HEK293 (cell line): ENCODE results near the gene R3HDM2.
A peak's percentile ranks its signal among the peaks of the same experiment; 100 is the strongest.

ENCODE experiments used
- BCL11B ChIP-seq: fragments of 450-650 bp; formaldehyde crosslinking; IDR thresholded peaks from 2 replicates; pipeline ENCODE4 v1.5.1; 2016; ENCODE audit warnings: low read depth, missing biosample characterization, missing genetic modification characterization
- GLIS1 ChIP-seq: fragments of 450-650 bp; formaldehyde crosslinking; IDR thresholded peaks from 2 replicates; pipeline ENCODE4 v1.5.1; 2016; ENCODE audit warnings: missing biosample characterization, missing genetic modification characterization
- REPIN1 ChIP-seq: fragments of 450-650 bp; formaldehyde crosslinking; IDR thresholded peaks from 2 replicates; pipeline ENCODE4 v1.5.1; 2017; ENCODE audit warnings: missing biosample characterization, missing genetic modification characterization, low read depth
- SP3 ChIP-seq: fragments of 450-650 bp; formaldehyde crosslinking; IDR thresholded peaks from 2 replicates; pipeline ENCODE4 v1.5.1; 2016; ENCODE audit warnings: missing biosample characterization, missing genetic modification characterization
- ZEB2 ChIP-seq: fragments of 450-650 bp; formaldehyde crosslinking; IDR thresholded peaks from 2 replicates; pipeline ENCODE4 v1.5.1; 2016; ENCODE audit warnings: missing biosample characterization, missing genetic modification characterization
- ZNF114 ChIP-seq: fragments of 450-650 bp; formaldehyde crosslinking; IDR thresholded peaks from 2 replicates; pipeline ENCODE4 v1.5.0; 2017; ENCODE audit warnings: missing biosample characterization, missing genetic modification characterization
- ZNF140 ChIP-seq: fragments of 450-650 bp; formaldehyde crosslinking; IDR thresholded peaks from 2 replicates; pipeline ENCODE4 v1.5.1; 2016; ENCODE audit warnings: missing biosample characterization, missing genetic modification characterization
- ZNF157 ChIP-seq: fragments of 450-650 bp; formaldehyde crosslinking; IDR thresholded peaks from 2 replicates; pipeline ENCODE4 v1.5.1; 2016; ENCODE audit warnings: missing biosample characterization, missing genetic modification characterization
- ZNF169 ChIP-seq: fragments of 450-650 bp; formaldehyde crosslinking; IDR thresholded peaks from 2 replicates; pipeline ENCODE4 v1.5.1; 2016; ENCODE audit warnings: missing biosample characterization, missing genetic modification characterization
- ZNF211 ChIP-seq: fragments of 450-650 bp; formaldehyde crosslinking; IDR thresholded peaks from 2 replicates; pipeline ENCODE4 v1.5.1; 2016; ENCODE audit warnings: low read depth, missing biosample characterization, missing genetic modification characterization
- ZNF292 ChIP-seq: fragments of 450-650 bp; formaldehyde crosslinking; IDR thresholded peaks from 2 replicates; pipeline ENCODE4 v1.5.1; 2016; ENCODE audit warnings: low read depth, missing biosample characterization, missing genetic modification characterization, borderline replicate concordance
- ZNF416 ChIP-seq: fragments of 450-650 bp; formaldehyde crosslinking; IDR thresholded peaks from 2 replicates; pipeline ENCODE4 v1.5.1; 2016; ENCODE audit warnings: missing biosample characterization, missing genetic modification characterization
- ZNF548 ChIP-seq: fragments of 450-650 bp; formaldehyde crosslinking; IDR thresholded peaks from 2 replicates; pipeline ENCODE4 v1.5.1; 2016; ENCODE audit warnings: missing biosample characterization, missing genetic modification characterization
- ZNF621 ChIP-seq: fragments of 450-650 bp; formaldehyde crosslinking; IDR thresholded peaks from 2 replicates; pipeline ENCODE4 v1.5.1; 2017; ENCODE audit warnings: missing biosample characterization, missing genetic modification characterization
- ZNF623 ChIP-seq: fragments of 450-650 bp; formaldehyde crosslinking; IDR thresholded peaks from 2 replicates; pipeline ENCODE4 v1.5.1; 2016; ENCODE audit warnings: missing biosample characterization, missing genetic modification characterization
- ZNF701 ChIP-seq: fragments of 450-650 bp; formaldehyde crosslinking; IDR thresholded peaks from 2 replicates; pipeline ENCODE4 v1.5.1; 2016; ENCODE audit warnings: missing biosample characterization, missing genetic modification characterization
- TF ChIP-seq, protein P1 (sequence below): fragments of 450-650 bp; formaldehyde crosslinking; conservative IDR thresholded peaks from 2 replicates; pipeline ENCODE4 v1.5.1; 2016; ENCODE audit warnings: low read depth, missing biosample characterization, missing genetic modification characterization
- TF ChIP-seq, protein P2 (sequence below): fragments of 450-650 bp; formaldehyde crosslinking; IDR thresholded peaks from 2 replicates; pipeline ENCODE4 v1.5.1; 2017; ENCODE audit warnings: missing biosample characterization, mild to moderate bottlenecking, missing genetic modification characterization, moderate library complexity
- TF ChIP-seq, protein P3 (sequence below): fragments of 450-650 bp; formaldehyde crosslinking; IDR thresholded peaks from 2 replicates; pipeline ENCODE4 v1.5.1; 2016; ENCODE audit warnings: missing biosample characterization, missing genetic modification characterization, borderline replicate concordance
- TF ChIP-seq, protein P4 (sequence below): fragments of 450-650 bp; formaldehyde crosslinking; IDR thresholded peaks from 2 replicates; pipeline ENCODE4 v1.5.1; 2017; ENCODE audit warnings: missing biosample characterization, missing genetic modification characterization
- TF ChIP-seq, protein P5 (sequence below): fragments of 450-650 bp; formaldehyde crosslinking; IDR thresholded peaks from 2 replicates; pipeline ENCODE4 v1.5.1; 2016; ENCODE audit warnings: missing biosample characterization, missing genetic modification characterization
- TF ChIP-seq, protein P6 (sequence below): fragments of 450-650 bp; formaldehyde crosslinking; IDR thresholded peaks from 2 replicates; pipeline ENCODE4 v1.5.1; 2017; ENCODE audit warnings: missing biosample characterization, missing genetic modification characterization
- TF ChIP-seq, protein P7 (sequence below): fragments of 450-650 bp; formaldehyde crosslinking; IDR thresholded peaks from 2 replicates; pipeline ENCODE4 v1.5.1; 2016; ENCODE audit warnings: missing biosample characterization, missing genetic modification characterization, borderline replicate concordance

R3HDM2 gene

DNA sequence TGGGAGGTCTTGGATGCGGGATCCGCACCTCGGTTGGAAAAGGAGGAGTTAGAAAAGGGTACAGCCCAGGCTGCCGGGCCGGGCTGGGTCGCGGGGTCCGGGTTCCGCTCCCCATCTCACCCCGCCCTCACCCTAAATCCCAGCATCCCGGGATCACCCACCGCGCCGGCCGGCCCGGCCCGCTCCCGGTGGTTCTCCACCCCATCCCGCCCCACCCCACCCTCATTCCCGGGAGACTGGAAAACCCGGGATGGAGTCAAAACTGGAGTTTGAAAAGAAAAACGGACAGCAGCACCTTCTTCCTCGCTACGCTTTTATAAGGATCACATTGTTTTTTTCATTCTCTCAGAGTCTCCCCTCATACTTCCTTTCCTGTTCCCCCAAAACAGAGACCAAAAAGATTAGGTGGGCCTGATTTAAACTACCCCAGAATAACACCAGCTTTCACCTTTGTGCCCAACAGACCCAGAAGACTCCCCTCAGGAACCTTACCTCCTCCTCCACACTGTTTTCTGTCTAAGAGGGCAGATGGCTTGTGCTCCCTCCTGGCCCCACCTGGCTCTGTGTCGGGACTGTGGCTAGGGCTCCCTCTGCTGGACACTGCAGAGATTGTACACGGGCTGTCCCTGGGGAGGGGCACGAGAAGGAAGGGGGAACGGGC is 31.5 kb upstream of the R3HDM2 start (continued):
- TF ChIP-seq ZNF114 (tag by site-specific recombination) (no peak), GLIS1 (peak; percentile 67), REPIN1 (tag by site-specific recombination) (no peak), ZNF548 (tag by site-specific recombination) (no peak), ZNF211 (tag by site-specific recombination) (no peak), ZNF701 (no peak), ZNF140 (tag by site-specific recombination) (no peak), ZNF157 (no peak), ZNF416 (tag by site-specific recombination) (no peak), SP3 (tag by site-specific recombination) (peak; percentile 86), ZEB2 (tag by site-specific recombination) (peak; percentile 98), ZNF292 (tag by site-specific recombination) (no peak), ZNF623 (tag by site-specific recombination) (no peak), BCL11B (tag by site-specific recombination) (no peak), ZNF169 (tag by site-specific recombination) (no peak), ZNF621 (tag by site-specific recombination) (no peak)
- TF ChIP-seq, protein P1, sequence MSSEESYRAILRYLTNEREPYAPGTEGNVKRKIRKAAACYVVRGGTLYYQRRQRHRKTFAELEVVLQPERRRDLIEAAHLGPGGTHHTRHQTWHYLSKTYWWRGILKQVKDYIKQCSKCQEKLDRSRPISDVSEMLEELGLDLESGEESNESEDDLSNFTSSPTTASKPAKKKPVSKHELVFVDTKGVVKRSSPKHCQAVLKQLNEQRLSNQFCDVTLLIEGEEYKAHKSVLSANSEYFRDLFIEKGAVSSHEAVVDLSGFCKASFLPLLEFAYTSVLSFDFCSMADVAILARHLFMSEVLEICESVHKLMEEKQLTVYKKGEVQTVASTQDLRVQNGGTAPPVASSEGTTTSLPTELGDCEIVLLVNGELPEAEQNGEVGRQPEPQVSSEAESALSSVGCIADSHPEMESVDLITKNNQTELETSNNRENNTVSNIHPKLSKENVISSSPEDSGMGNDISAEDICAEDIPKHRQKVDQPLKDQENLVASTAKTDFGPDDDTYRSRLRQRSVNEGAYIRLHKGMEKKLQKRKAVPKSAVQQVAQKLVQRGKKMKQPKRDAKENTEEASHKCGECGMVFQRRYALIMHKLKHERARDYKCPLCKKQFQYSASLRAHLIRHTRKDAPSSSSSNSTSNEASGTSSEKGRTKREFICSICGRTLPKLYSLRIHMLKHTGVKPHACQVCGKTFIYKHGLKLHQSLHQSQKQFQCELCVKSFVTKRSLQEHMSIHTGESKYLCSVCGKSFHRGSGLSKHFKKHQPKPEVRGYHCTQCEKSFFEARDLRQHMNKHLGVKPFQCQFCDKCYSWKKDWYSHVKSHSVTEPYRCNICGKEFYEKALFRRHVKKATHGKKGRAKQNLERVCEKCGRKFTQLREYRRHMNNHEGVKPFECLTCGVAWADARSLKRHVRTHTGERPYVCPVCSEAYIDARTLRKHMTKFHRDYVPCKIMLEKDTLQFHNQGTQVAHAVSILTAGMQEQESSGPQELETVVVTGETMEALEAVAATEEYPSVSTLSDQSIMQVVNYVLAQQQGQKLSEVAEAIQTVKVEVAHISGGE (tag by site-specific recombination) = peak; percentile 54; the same call in 1 of the 2 replicates
- TF ChIP-seq, protein P2, sequence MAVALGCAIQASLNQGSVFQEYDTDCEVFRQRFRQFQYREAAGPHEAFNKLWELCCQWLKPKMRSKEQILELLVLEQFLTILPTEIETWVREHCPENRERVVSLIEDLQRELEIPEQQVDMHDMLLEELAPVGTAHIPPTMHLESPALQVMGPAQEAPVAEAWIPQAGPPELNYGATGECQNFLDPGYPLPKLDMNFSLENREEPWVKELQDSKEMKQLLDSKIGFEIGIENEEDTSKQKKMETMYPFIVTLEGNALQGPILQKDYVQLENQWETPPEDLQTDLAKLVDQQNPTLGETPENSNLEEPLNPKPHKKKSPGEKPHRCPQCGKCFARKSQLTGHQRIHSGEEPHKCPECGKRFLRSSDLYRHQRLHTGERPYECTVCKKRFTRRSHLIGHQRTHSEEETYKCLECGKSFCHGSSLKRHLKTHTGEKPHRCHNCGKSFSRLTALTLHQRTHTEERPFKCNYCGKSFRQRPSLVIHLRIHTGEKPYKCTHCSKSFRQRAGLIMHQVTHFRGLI (tag by site-specific recombination) = peak; percentile 57; the same call in 1 of the 2 replicates
- TF ChIP-seq, protein P3, sequence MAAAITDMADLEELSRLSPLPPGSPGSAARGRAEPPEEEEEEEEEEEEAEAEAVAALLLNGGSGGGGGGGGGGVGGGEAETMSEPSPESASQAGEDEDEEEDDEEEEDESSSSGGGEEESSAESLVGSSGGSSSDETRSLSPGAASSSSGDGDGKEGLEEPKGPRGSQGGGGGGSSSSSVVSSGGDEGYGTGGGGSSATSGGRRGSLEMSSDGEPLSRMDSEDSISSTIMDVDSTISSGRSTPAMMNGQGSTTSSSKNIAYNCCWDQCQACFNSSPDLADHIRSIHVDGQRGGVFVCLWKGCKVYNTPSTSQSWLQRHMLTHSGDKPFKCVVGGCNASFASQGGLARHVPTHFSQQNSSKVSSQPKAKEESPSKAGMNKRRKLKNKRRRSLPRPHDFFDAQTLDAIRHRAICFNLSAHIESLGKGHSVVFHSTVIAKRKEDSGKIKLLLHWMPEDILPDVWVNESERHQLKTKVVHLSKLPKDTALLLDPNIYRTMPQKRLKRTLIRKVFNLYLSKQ = no peak
- TF ChIP-seq, protein P4, sequence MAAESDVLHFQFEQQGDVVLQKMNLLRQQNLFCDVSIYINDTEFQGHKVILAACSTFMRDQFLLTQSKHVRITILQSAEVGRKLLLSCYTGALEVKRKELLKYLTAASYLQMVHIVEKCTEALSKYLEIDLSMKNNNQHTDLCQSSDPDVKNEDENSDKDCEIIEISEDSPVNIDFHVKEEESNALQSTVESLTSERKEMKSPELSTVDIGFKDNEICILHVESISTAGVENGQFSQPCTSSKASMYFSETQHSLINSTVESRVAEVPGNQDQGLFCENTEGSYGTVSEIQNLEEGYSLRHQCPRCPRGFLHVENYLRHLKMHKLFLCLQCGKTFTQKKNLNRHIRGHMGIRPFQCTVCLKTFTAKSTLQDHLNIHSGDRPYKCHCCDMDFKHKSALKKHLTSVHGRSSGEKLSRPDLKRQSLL (tag by site-specific recombination) = peak; percentile 48; the same call in 1 of the 2 replicates
- TF ChIP-seq, protein P5, sequence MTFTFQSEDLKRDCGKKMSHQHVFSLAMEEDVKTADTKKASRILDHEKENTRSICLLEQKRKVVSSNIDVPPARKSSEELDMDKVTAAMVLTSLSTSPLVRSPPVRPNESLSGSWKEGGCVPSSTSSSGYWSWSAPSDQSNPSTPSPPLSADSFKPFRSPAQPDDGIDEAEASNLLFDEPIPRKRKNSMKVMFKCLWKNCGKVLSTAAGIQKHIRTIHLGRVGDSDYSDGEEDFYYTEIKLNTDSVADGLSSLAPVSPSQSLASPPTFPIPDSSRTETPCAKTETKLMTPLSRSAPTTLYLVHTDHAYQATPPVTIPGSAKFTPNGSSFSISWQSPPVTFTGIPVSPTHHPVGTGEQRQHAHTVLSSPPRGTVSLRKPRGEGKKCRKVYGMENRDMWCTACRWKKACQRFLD (tag by site-specific recombination) = peak; percentile 88
- TF ChIP-seq, protein P6, sequence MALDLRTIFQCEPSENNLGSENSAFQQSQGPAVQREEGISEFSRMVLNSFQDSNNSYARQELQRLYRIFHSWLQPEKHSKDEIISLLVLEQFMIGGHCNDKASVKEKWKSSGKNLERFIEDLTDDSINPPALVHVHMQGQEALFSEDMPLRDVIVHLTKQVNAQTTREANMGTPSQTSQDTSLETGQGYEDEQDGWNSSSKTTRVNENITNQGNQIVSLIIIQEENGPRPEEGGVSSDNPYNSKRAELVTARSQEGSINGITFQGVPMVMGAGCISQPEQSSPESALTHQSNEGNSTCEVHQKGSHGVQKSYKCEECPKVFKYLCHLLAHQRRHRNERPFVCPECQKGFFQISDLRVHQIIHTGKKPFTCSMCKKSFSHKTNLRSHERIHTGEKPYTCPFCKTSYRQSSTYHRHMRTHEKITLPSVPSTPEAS (tag by site-specific recombination) = no peak; the same call in 1 of the 2 replicates
- TF ChIP-seq, protein P7, sequence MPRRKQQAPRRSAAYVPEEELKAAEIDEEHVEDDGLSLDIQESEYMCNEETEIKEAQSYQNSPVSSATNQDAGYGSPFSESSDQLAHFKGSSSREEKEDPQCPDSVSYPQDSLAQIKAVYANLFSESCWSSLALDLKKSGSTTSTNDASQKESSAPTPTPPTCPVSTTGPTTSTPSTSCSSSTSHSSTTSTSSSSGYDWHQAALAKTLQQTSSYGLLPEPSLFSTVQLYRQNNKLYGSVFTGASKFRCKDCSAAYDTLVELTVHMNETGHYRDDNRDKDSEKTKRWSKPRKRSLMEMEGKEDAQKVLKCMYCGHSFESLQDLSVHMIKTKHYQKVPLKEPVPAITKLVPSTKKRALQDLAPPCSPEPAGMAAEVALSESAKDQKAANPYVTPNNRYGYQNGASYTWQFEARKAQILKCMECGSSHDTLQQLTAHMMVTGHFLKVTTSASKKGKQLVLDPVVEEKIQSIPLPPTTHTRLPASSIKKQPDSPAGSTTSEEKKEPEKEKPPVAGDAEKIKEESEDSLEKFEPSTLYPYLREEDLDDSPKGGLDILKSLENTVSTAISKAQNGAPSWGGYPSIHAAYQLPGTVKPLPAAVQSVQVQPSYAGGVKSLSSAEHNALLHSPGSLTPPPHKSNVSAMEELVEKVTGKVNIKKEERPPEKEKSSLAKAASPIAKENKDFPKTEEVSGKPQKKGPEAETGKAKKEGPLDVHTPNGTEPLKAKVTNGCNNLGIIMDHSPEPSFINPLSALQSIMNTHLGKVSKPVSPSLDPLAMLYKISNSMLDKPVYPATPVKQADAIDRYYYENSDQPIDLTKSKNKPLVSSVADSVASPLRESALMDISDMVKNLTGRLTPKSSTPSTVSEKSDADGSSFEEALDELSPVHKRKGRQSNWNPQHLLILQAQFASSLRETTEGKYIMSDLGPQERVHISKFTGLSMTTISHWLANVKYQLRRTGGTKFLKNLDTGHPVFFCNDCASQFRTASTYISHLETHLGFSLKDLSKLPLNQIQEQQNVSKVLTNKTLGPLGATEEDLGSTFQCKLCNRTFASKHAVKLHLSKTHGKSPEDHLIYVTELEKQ (tag by site-specific recombination) = no peak
